H1 (cell line): ENCODE data around the gene ITGB5. TPM values are rescaled to one million over a fixed set of nuclear protein-coding genes. Genes with fewer than 3 reads are reported as not detected.
A peak's percentile ranks its signal among the peaks of the same experiment; 100 is the strongest.

Source experiments
- CTCF ChIA-PET: fragments of 300-600 bp; sonication (Branson Sonifier 250); formaldehyde crosslinking; loops from one replicate; lab custom pipeline; 2021; ENCODE audit not compliant: partially characterized antibody; lab: Charles Lee
- POLR2A ChIA-PET: fragments of 300-600 bp; sonication (Branson Sonifier 250); formaldehyde crosslinking; loops from one replicate; lab custom pipeline; 2021; ENCODE audit warnings: inconsistent platforms; ENCODE audit not compliant: partially characterized antibody; lab: Charles Lee
- DNase-seq, 2 experiments: peaks; one replicate each; pipeline versions ENCODE4 v3.0.0 to v3.0.0-alpha.2; 2010 to 2022; ENCODE audit warnings: low spot score in 2 of 2, low read depth in 1 of 2, mixed read lengths in 1 of 2
- FAIRE-seq: peaks from 2 replicates; lab custom pipeline; 2011; peaks lifted over from hg19 to GRCh38; lab: Jason Lieb, UNC
- H2AFZ ChIP-seq: 2 replicates; pipeline ENCODE4 v1.8.1; 2012; ENCODE audit warnings: low read length, inconsistent platforms
- H2AK5ac ChIP-seq: 2 replicates; pipeline ENCODE4 v1.6.1; 2013; ENCODE audit warnings: low read depth, low read length
- H2BK120ac ChIP-seq: replicated peaks from 2 replicates; pipeline ENCODE3; 2013; ENCODE audit warnings: low read depth, low read length, inconsistent platforms
- H2BK12ac ChIP-seq: 2 replicates; pipeline ENCODE4 v1.6.1; 2013; ENCODE audit warnings: low read depth, low read length
- H2BK15ac ChIP-seq: 2 replicates; pipeline ENCODE4 v1.6.1; 2013; ENCODE audit warnings: low read length
- H2BK20ac ChIP-seq: 2 replicates; pipeline ENCODE4 v1.6.1; 2013; ENCODE audit warnings: low read length
- H2BK5ac ChIP-seq: 2 replicates; pipeline ENCODE4 v1.6.1; 2013; ENCODE audit warnings: low read depth, low read length
- H3K14ac ChIP-seq: 2 replicates; pipeline ENCODE4 v1.6.1; 2013; ENCODE audit warnings: inconsistent platforms; ENCODE audit not compliant: insufficient read length
- H3K18ac ChIP-seq: 2 replicates; pipeline ENCODE4 v1.6.1; 2013; ENCODE audit warnings: low read length; ENCODE audit errors: extremely low read depth
- H3K23ac ChIP-seq: 2 replicates; pipeline ENCODE4 v1.6.1; 2013; ENCODE audit warnings: inconsistent platforms; ENCODE audit not compliant: insufficient read length
- H3K23me2 ChIP-seq: 2 replicates; pipeline ENCODE4 v1.6.1; 2013; ENCODE audit warnings: low read depth, low read length
- H3K27ac ChIP-seq: 2 replicates; pipeline ENCODE4 v1.6.1; 2011; ENCODE audit warnings: low read depth, low read length, inconsistent platforms
- H3K27me3 ChIP-seq, 4 experiments: replicated peaks in 1 of 4; 1 replicate in 1 of 4; 2 replicates in 3 of 4; pipeline versions ENCODE4 v1.6.1 to v1.8.1; 2011 to 2013; ENCODE audit warnings: low read length in 3 of 4, mild to moderate bottlenecking in 3 of 4, inconsistent platforms in 2 of 4, mixed read lengths in 2 of 4, moderate library complexity in 1 of 4; ENCODE audit not compliant: control insufficient read depth in 3 of 4, insufficient read depth in 3 of 4; ENCODE audit errors: extremely low read depth in 1 of 4
- H3K36me3 ChIP-seq, 4 experiments: 2 replicates each; pipeline versions ENCODE4 v1.6.1 to v1.8.1; 2011 to 2013; ENCODE audit warnings: mild to moderate bottlenecking in 4 of 4, low read length in 3 of 4, moderate library complexity in 2 of 4, control low read depth in 1 of 4, inconsistent platforms in 1 of 4; ENCODE audit not compliant: insufficient read depth in 4 of 4, control insufficient read depth in 2 of 4
- H3K4ac ChIP-seq: replicated peaks from 2 replicates; pipeline ENCODE3; 2013; ENCODE audit warnings: low read length, low read depth, mixed read lengths, inconsistent platforms; ENCODE audit not compliant: insufficient read length
- H3K4me1 ChIP-seq, 4 experiments: replicated peaks in 1 of 4; 1 replicate in 1 of 4; 2 replicates in 3 of 4; pipeline versions ENCODE4 v1.6.1 to v1.8.1; 2011 to 2013; ENCODE audit warnings: low read length in 3 of 4, inconsistent platforms in 2 of 4, mixed read lengths in 1 of 4; ENCODE audit not compliant: insufficient read depth in 4 of 4, control insufficient read depth in 3 of 4
- H3K4me2 ChIP-seq, 2 experiments: 2 replicates each; pipeline versions ENCODE4 v1.6.1 to v1.8.1; 2011 to 2013; ENCODE audit warnings: low read depth in 2 of 2, low read length in 2 of 2, control low read depth in 1 of 2, inconsistent platforms in 1 of 2, mild to moderate bottlenecking in 1 of 2; ENCODE audit not compliant: insufficient read depth in 1 of 2
- H3K4me3 ChIP-seq, 4 experiments: fragments of 200-600, 300-600 bp in 1 of 4; sonication (generic), shearing (Covaris generic), sonication (Bioruptor Twin) in 1 of 4; 2 replicates each; pipeline versions ENCODE4 v1.5.1 to v1.8.1; 2011 to 2016; ENCODE audit warnings: low read length in 4 of 4, low read depth in 3 of 4, control low read depth in 2 of 4, inconsistent platforms in 2 of 4, mild to moderate bottlenecking in 2 of 4, mixed read lengths in 1 of 4, moderate library complexity in 1 of 4; ENCODE audit not compliant: insufficient read depth in 2 of 4; ENCODE audit errors: extremely low read depth in 1 of 4
- H3K56ac ChIP-seq: replicated peaks from 2 replicates; pipeline ENCODE3; 2013; ENCODE audit warnings: low read depth, mild to moderate bottlenecking, mixed read lengths, low read length, inconsistent platforms; ENCODE audit not compliant: insufficient read length
- H3K79me1 ChIP-seq: 2 replicates; pipeline ENCODE4 v1.6.1; 2013; ENCODE audit warnings: low read depth, low read length, control low read depth
- H3K79me2 ChIP-seq, 2 experiments: 2 replicates each; pipeline versions ENCODE4 v1.6.1 to v1.8.1; 2012 to 2013; ENCODE audit warnings: low read length in 2 of 2, mild to moderate bottlenecking in 2 of 2, inconsistent platforms in 1 of 2; ENCODE audit not compliant: insufficient read depth in 2 of 2, control insufficient read depth in 1 of 2
- H3K9ac ChIP-seq, 4 experiments: replicated peaks in 1 of 4; 1 replicate in 1 of 4; 2 replicates in 3 of 4; pipeline versions ENCODE4 v1.6.1 to v1.8.1; 2011 to 2013; ENCODE audit warnings: low read depth in 3 of 4, low read length in 3 of 4, control low read depth in 2 of 4, mild to moderate bottlenecking in 2 of 4, moderate library complexity in 2 of 4, inconsistent platforms in 1 of 4; ENCODE audit errors: extremely low read depth in 1 of 4
- H3K9me3 ChIP-seq, 2 experiments: 2 replicates each; pipeline versions ENCODE4 v1.6.1 to v1.8.1; 2012 to 2013; ENCODE audit warnings: mild to moderate bottlenecking in 2 of 2, moderate library complexity in 2 of 2, control low read depth in 1 of 2, inconsistent platforms in 1 of 2, low read depth in 1 of 2, low read length in 1 of 2, mixed read lengths in 1 of 2; ENCODE audit not compliant: insufficient read depth in 2 of 2
- H4K20me1 ChIP-seq, 2 experiments: replicated peaks in 1 of 2; 2 replicates each; pipeline versions ENCODE3 to v1.8.1; 2011 to 2013; ENCODE audit warnings: inconsistent platforms in 2 of 2, low read length in 2 of 2, mild to moderate bottlenecking in 1 of 2; ENCODE audit not compliant: insufficient read depth in 2 of 2, control insufficient read depth in 1 of 2
- H4K5ac ChIP-seq: 2 replicates; pipeline ENCODE4 v1.6.1; 2013; ENCODE audit warnings: low read length, low read depth, mixed read lengths, inconsistent platforms; ENCODE audit not compliant: insufficient read length
- H4K8ac ChIP-seq: 2 replicates; pipeline ENCODE4 v1.8.0; 2013; ENCODE audit warnings: mild to moderate bottlenecking, moderate library complexity, low read length, inconsistent platforms; ENCODE audit not compliant: insufficient read depth; ENCODE audit errors: extremely low read depth
- H4K91ac ChIP-seq: replicated peaks from 2 replicates; pipeline ENCODE3; 2013; ENCODE audit warnings: low read length, mixed read lengths, inconsistent platforms; ENCODE audit not compliant: insufficient read length
- CHD2 ChIP-seq: IDR thresholded peaks from 2 replicates; pipeline ENCODE4 v1.6.1; 2012; ENCODE audit warnings: low read length, improper control_type of control experiment
- JUN ChIP-seq: IDR thresholded peaks from 2 replicates; pipeline ENCODE4 v1.6.1; 2011; ENCODE audit warnings: low read depth, mild to moderate bottlenecking, improper control_type of control experiment, low read length
- KDM4A ChIP-seq: IDR thresholded peaks from one replicate; pipeline ENCODE4 v1.7.1; 2012; ENCODE audit warnings: low read depth, mild to moderate bottlenecking, moderate library complexity, low read length, inconsistent platforms; ENCODE audit not compliant: severe bottlenecking
- KDM5A ChIP-seq: fragments of 200-600 bp; IDR thresholded peaks from 2 replicates; pipeline ENCODE4 v1.7.1; 2012; ENCODE audit warnings: mild to moderate bottlenecking, low read length, inconsistent platforms, mixed read lengths
- SRF ChIP-seq: IDR thresholded peaks from 2 replicates; pipeline ENCODE4 v1.6.1; 2011; ENCODE audit warnings: mild to moderate bottlenecking, low read depth, low read length, moderate library complexity
- SUZ12 ChIP-seq: fragments of 200-600 bp; sonication (generic); IDR thresholded peaks from 2 replicates; pipeline ENCODE4 v1.6.1; 2012; ENCODE audit warnings: mild to moderate bottlenecking, inconsistent platforms, low read length, moderate library complexity, mixed read lengths
- WGBS, 2 experiments: shearing (Covaris generic) in 1 of 2; methylation state at CpG; one replicate each; pipeline versions ENCODE4 v1.1.6 to v1.1.7; 2013 to 2015; ENCODE audit warnings: low lambda C conversion rate in 2 of 2, mixed read lengths in 2 of 2, inconsistent platforms in 1 of 2, low coverage in 1 of 2, missing lambda C conversion rate in 1 of 2; ENCODE audit not compliant: insufficient replicate concordance in 2 of 2, insufficient coverage in 1 of 2, insufficient read length in 1 of 2; ENCODE audit errors: extremely low coverage in 1 of 2, missing lambda C conversion rate in 1 of 2; 5-methylcytosine and 5-hydroxymethylcytosine counted together
- polyA plus RNA-seq, 7 experiments: library from polyadenylated mRNA; depleted of rRNA in 3 of 7; stranded (reverse) in 5 of 7; unstranded in 2 of 7; fragments of >200 nt in 5 of 7; fragments of 200-250 nt in 2 of 7; gene quantifications; 1 replicate in 5 of 7; 2 replicates in 1 of 7; 4 replicates in 1 of 7; pipeline versions ENCODE4 v1.2.1 to v1.2.3, GENCODE V29; 2011 to 2013; ENCODE audit warnings: missing spikeins in 2 of 7, mixed read lengths in 2 of 7
- total RNA-seq: library from RNA; stranded (reverse); fragmentation: NEBNext Ultra II Directional; extraction: Animal tissue kit (Norgen Biotek cat#: 25700); gene quantifications from 2 replicates; pipeline ENCODE4 v1.2.1, GENCODE V29; 2021

The ITGB5 gene
- total and polyA plus RNA-seq, 2 of the 8 experiments (the other 6 are each of a cell fraction or from before 2014, with no cell fraction given), result 101 to 268 TPM

GRCh38 chr3:124773351-124774326 is 113.5 kb downstream of the ITGB5 start:
- H4K5ac ChIP-seq, result no peak overlapping the region
- H3K27ac ChIP-seq, result no peak overlapping the region; the same call in 1 of the 2 replicates
- POLR2A ChIA-PET, result interaction anchor here (1.0 to 1.4 kb wide), 3 partner anchors 14 to 108 kb away, joined by 3 to 5 read pairs (median 3); no protein-coding TSS in a partner anchor
- no peak for TF ChIP-seq KDM5A
- no peak for TF ChIP-seq JUN
- TF ChIP-seq CHD2, result no peak
- no peak for TF ChIP-seq SRF
- TF ChIP-seq SUZ12, result no peak
- no peak for TF ChIP-seq KDM4A

More at GRCh38 chr3:124773351-124774326, 113.5 kb downstream of the ITGB5 start:
- peak overlapping the region in 1 of 4 experiments; percentile 10; a peak in 1 of 8 replicates for H3K4me3 ChIP-seq
- WGBS, 2 experiments, result 96% methylated on average over 17 of the region's 17 CpGs; no CpG with 5 or more reads in 1 of the 2 experiments
- no peaks in the 10 kb centered on the region for H3K27me3 ChIP-seq
- no peaks in the 10 kb centered on the region for H3K79me2 ChIP-seq
- peak overlapping the region; percentile 60; the same call in 1 of the 2 replicates for H3K18ac ChIP-seq
- H3K79me1 ChIP-seq, result peaks cover 5% of the 10 kb centered on the region; the same call in 1 of the 2 replicates
- H3K4ac ChIP-seq, result peak overlapping the region; percentile 87
- FAIRE-seq (no peak), DNase-seq (no peak)
- H3K9ac ChIP-seq, result no peak overlapping the region
- H3K4me2 ChIP-seq, result no peak overlapping the region
- CTCF ChIA-PET, result interaction anchor here (1.0 to 3.7 kb wide), 6 partner anchors 13 to 129 kb away, joined by 3 to 28 read pairs (median 5); no protein-coding TSS in a partner anchor
- peaks cover 0 to 7% of the 10 kb centered on the region in 2 experiments for H4K20me1 ChIP-seq
- H3K23me2 ChIP-seq, result peaks cover 3% of the 10 kb centered on the region; the same call in 1 of the 2 replicates
- H2BK20ac ChIP-seq, result peak overlapping the region; percentile 78; the same call in 1 of the 2 replicates
- no peak overlapping the region for H3K23ac ChIP-seq
- H3K9me3 ChIP-seq, result no peaks in the 10 kb centered on the region
- no peak overlapping the region for H3K14ac ChIP-seq
- peaks cover 6 to 14% (median 8%) of the 10 kb centered on the region in 4 experiments; a peak in 6 of 7 replicates for H3K4me1 ChIP-seq
- peak overlapping the region; percentile 60; the same call in 1 of the 2 replicates for H4K8ac ChIP-seq
- peak overlapping the region; percentile 98 for H2BK5ac ChIP-seq
- H2BK15ac ChIP-seq, result peak overlapping the region; percentile 29; the same call in 1 of the 2 replicates
- H4K91ac ChIP-seq, result peak overlapping the region; percentile 96
- no peak overlapping the region for H2BK120ac ChIP-seq
- H2AFZ ChIP-seq, result no peak overlapping the region
- H3K56ac ChIP-seq, result no peak overlapping the region
- peak overlapping the region; percentile 29; the same call in 1 of the 2 replicates for H2AK5ac ChIP-seq
- H3K36me3 ChIP-seq, result peaks cover 0 to 5% (median 2%) of the 10 kb centered on the region in 4 experiments; a peak in 6 of 8 replicates
- peak overlapping the region; percentile 69; the same call in 1 of the 2 replicates for H2BK12ac ChIP-seq
